Trophoblast cell (in vitro differentiated cells and primary cell): ENCODE results near the gene THY1.

Experiments
- DNase-seq, 2 donors: peaks; one replicate each; pipeline ENCODE4 v3.0.0-alpha.2; 2016
- H2AFZ ChIP-seq: 2 replicates; pipeline ENCODE4 v1.6.1; 2013; ENCODE audit warnings: low read length, moderate library complexity, mild to moderate bottlenecking; ENCODE audit not compliant: insufficient read depth, poor library complexity
- H2AK5ac ChIP-seq: 2 replicates; pipeline ENCODE4 v1.6.1; 2013; ENCODE audit warnings: mild to moderate bottlenecking, low read length
- H2BK120ac ChIP-seq: 2 replicates; pipeline ENCODE4 v1.6.1; 2013; ENCODE audit warnings: low read length, mild to moderate bottlenecking, moderate library complexity; ENCODE audit not compliant: insufficient read depth, poor library complexity
- H2BK12ac ChIP-seq: 2 replicates; pipeline ENCODE4 v1.6.1; 2013; ENCODE audit warnings: mild to moderate bottlenecking, low read length, moderate library complexity
- H2BK5ac ChIP-seq: 2 replicates; pipeline ENCODE4 v1.6.1; 2013; ENCODE audit warnings: low read length, low read depth, moderate library complexity, mild to moderate bottlenecking; ENCODE audit not compliant: poor library complexity
- H3K14ac ChIP-seq: 2 replicates; pipeline ENCODE4 v1.6.1; 2013; ENCODE audit warnings: mild to moderate bottlenecking, low read length
- H3K18ac ChIP-seq: 2 replicates; pipeline ENCODE4 v1.6.1; 2013; ENCODE audit warnings: mild to moderate bottlenecking, low read length
- H3K23ac ChIP-seq: 2 replicates; pipeline ENCODE4 v1.6.1; 2013; ENCODE audit warnings: low read length
- H3K27ac ChIP-seq: 2 replicates; pipeline ENCODE4 v1.5.1; 2013; ENCODE audit warnings: low read depth, mild to moderate bottlenecking, inconsistent platforms, low read length, moderate library complexity
- H3K27me3 ChIP-seq: 2 replicates; pipeline ENCODE4 v1.6.1; 2013; ENCODE audit warnings: inconsistent platforms, mild to moderate bottlenecking, low read length, moderate library complexity; ENCODE audit not compliant: insufficient read depth
- H3K36me3 ChIP-seq, 2 experiments: 1 replicate in 1 of 2; 2 replicates in 1 of 2; pipeline ENCODE4 v1.6.1; 2013; ENCODE audit warnings: low read length in 2 of 2, mild to moderate bottlenecking in 2 of 2, moderate library complexity in 1 of 2; ENCODE audit not compliant: insufficient read depth in 2 of 2, control insufficient read depth in 1 of 2
- H3K4ac ChIP-seq: 2 replicates; pipeline ENCODE4 v1.6.1; 2013; ENCODE audit warnings: low read depth, mild to moderate bottlenecking, low read length, moderate library complexity
- H3K4me1 ChIP-seq, 2 experiments: 1 replicate in 1 of 2; 2 replicates in 1 of 2; pipeline ENCODE4 v1.6.1; 2013; ENCODE audit warnings: low read length in 2 of 2, mild to moderate bottlenecking in 2 of 2, moderate library complexity in 1 of 2; ENCODE audit not compliant: insufficient read depth in 2 of 2, control insufficient read depth in 1 of 2
- H3K4me2 ChIP-seq: 2 replicates; pipeline ENCODE4 v1.6.1; 2013; ENCODE audit warnings: inconsistent platforms, mild to moderate bottlenecking, low read length, moderate library complexity
- H3K4me3 ChIP-seq: 2 replicates; pipeline ENCODE4 v1.5.1; 2013; ENCODE audit warnings: mild to moderate bottlenecking, low read depth, low read length, inconsistent platforms
- H3K79me1 ChIP-seq: one replicate; pipeline ENCODE4 v1.6.1; 2013; ENCODE audit warnings: low read length
- H3K79me2 ChIP-seq: 2 replicates; pipeline ENCODE4 v1.6.1; 2013; ENCODE audit warnings: low read length, mild to moderate bottlenecking; ENCODE audit not compliant: control insufficient read depth, insufficient read depth, poor library complexity
- H3K9ac ChIP-seq: 2 replicates; pipeline ENCODE4 v1.6.1; 2013; ENCODE audit warnings: mild to moderate bottlenecking, low read length
- H3K9me3 ChIP-seq: 2 replicates; pipeline ENCODE4 v1.6.1; 2013; ENCODE audit warnings: low read depth, mild to moderate bottlenecking, control low read depth, inconsistent platforms, low read length; ENCODE audit not compliant: insufficient read depth
- H4K12ac ChIP-seq: 2 replicates; pipeline ENCODE4 v1.6.1; 2013; ENCODE audit warnings: low read depth, mild to moderate bottlenecking, low read length, moderate library complexity
- H4K8ac ChIP-seq: 2 replicates; pipeline ENCODE4 v1.6.1; 2013; ENCODE audit warnings: low read depth, mild to moderate bottlenecking, low read length, moderate library complexity
- H4K91ac ChIP-seq: one replicate; pipeline ENCODE4 v1.6.1; 2013; ENCODE audit warnings: low read depth, mild to moderate bottlenecking, low read length, moderate library complexity
- WGBS: extraction: QIAGEN DNeasy Blood & Tissue Kit; methylation state at CpG from one replicate; pipeline ENCODE4 v1.1.7; 2013; ENCODE audit warnings: missing lambda C conversion rate; ENCODE audit not compliant: insufficient read length, insufficient coverage; ENCODE audit errors: extremely low coverage; 5-methylcytosine and 5-hydroxymethylcytosine counted together

THY1 gene

DNA sequence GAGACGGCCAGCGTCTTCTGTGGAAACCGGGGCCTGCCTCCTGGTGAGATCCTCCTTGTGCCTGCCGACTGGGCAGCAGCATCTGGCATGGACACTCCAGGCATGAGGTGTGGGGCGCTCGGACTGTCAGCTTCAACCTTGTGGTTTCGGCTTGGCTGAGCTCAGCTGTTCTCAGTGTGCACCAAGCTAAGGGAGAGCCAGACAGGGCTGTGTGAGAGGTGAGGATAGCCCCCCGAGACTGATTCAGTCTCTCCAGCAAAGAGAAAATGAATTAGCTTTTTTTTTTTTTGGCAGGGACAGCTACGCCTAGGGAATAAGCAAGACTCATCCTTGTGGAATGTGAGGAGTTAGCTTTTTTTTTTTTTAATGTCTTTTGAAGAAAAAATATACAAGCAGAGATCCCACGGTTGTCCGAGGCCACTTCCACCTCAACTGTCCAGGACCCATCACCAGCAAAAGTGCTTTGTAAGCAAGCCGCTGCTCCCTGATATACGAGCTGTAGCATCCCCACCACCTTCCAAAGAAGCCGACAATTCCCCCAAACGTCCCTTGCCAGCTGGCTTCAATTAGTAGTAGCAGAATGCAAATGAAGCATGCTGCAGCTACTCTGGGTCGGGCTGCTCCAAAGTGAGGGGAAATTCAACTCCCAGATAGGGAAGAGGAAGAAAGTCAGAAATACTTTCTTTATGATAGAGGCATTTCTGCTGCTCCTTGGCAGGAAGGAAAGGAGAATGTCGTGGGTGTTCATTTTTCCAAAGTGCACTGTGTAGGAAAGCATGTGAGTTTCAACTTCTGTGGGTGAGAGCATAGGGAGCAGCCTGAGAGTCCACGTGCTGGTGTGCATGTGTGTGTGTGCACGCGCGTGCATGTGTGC lies 9.7 kb upstream of the THY1 start:
- no CpG with 5 or more reads among the region's 21 CpGs for WGBS
- Histone ChIP-seq H3K4me2 (no peak overlapping the region), H2BK120ac (no peak overlapping the region), H3K79me1 (no peaks in the 10 kb centered on the region), H3K27ac (no peak overlapping the region), H3K23ac (no peak overlapping the region), H4K91ac (peak overlapping the region; percentile 9), H3K14ac (no peak overlapping the region), H2AFZ (no peak overlapping the region), H3K9ac (no peak overlapping the region), H3K4ac (no peak overlapping the region), H4K8ac (no peak overlapping the region), H3K4me1 (peaks cover 4 to 13% of the 10 kb centered on the region in 2 experiments), H2AK5ac (no peak overlapping the region), H3K9me3 (no peaks in the 10 kb centered on the region), H3K4me3 (no peak overlapping the region), H3K18ac (no peak overlapping the region), H4K12ac (no peak overlapping the region), H3K79me2 (no peaks in the 10 kb centered on the region), H2BK5ac (no peak overlapping the region), H2BK12ac (peak overlapping the region; percentile 7), H3K27me3 (no peaks in the 10 kb centered on the region), H3K36me3 (no peaks in the 10 kb centered on the region)
- DNase-seq, result peak in 1 of 2 donors; percentile 4

- Histone ChIP-seq H4K12ac (no peak overlapping the region), H3K4me1 (peaks cover 4 to 13% of the 10 kb centered on the region in 2 experiments), H3K23ac (no peak overlapping the region), H2BK120ac (no peak overlapping the region), H3K4me2 (no peak overlapping the region), H2BK5ac (no peak overlapping the region), H2AFZ (no peak overlapping the region), H3K4me3 (no peak overlapping the region), H3K36me3 (no peaks in the 10 kb centered on the region), H3K79me1 (no peaks in the 10 kb centered on the region), H2BK12ac (no peak overlapping the region), H2AK5ac (no peak overlapping the region), H3K79me2 (no peaks in the 10 kb centered on the region), H3K27me3 (no peaks in the 10 kb centered on the region), H4K91ac (no peak overlapping the region), H3K27ac (no peak overlapping the region), H3K9ac (no peak overlapping the region), H3K4ac (no peak overlapping the region), H4K8ac (no peak overlapping the region), H3K14ac (no peak overlapping the region), H3K9me3 (no peaks in the 10 kb centered on the region), H3K18ac (no peak overlapping the region)
- no CpG with 5 or more reads among the region's 7 CpGs for WGBS
- DNase-seq, result no peak
These were observed 8.6 kb upstream of the THY1 start for GRCh38 chr11:119431523-119431922.

DNA sequence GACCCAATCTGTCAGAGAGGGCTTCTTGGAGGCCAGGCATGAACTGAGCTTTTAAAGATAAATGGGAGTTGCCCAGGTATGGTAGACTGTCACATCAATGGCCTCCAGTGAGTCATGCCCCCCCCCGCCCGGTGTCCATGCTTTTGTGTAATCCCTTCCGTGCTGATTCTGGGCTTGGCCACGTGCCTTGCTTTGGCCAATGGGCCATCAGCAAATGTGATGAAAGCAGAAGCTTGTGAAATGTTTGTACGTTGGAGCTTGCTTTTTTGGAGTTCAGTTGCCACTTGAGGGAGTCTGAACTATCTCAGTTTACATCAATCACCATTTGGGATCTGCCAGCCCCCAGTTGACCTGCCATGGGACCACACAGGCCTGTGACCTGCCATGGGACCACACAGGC lies 4.3 kb upstream of the THY1 start:
- WGBS, result no CpG with 5 or more reads among the region's 5 CpGs

GRCh38 chr11:119426142-119426541 lies 3.2 kb upstream of the THY1 start:
- no peak overlapping the region for H2AFZ ChIP-seq
- no peak overlapping the region for H3K14ac ChIP-seq
- no peak overlapping the region for H3K23ac ChIP-seq

More for the DNA sequence above, 4.3 kb upstream of the THY1 start:
- H3K27me3 ChIP-seq, result no peaks in the 10 kb centered on the region
- H3K36me3 ChIP-seq, result no peaks in the 10 kb centered on the region
- H3K79me2 ChIP-seq, result no peaks in the 10 kb centered on the region
- no peak overlapping the region for H3K18ac ChIP-seq
- no peak overlapping the region for H2AK5ac ChIP-seq
- H3K23ac ChIP-seq, result no peak overlapping the region
- H2BK120ac ChIP-seq, result no peak overlapping the region
- no peak overlapping the region for H3K27ac ChIP-seq
- H4K8ac ChIP-seq, result no peak overlapping the region
- H4K91ac ChIP-seq, result no peak overlapping the region
- no peak overlapping the region for H2BK12ac ChIP-seq
- no peak overlapping the region for H3K14ac ChIP-seq
- H3K9me3 ChIP-seq, result no peaks in the 10 kb centered on the region
- no peak overlapping the region for H4K12ac ChIP-seq
- peaks cover 29 to 38% of the 10 kb centered on the region in 2 experiments for H3K4me1 ChIP-seq
- no peak overlapping the region for H3K9ac ChIP-seq
- no peak overlapping the region for H3K4me3 ChIP-seq
- H3K4me2 ChIP-seq, result no peak overlapping the region
- DNase-seq, result peak; percentile 54 to 55
- H2BK5ac ChIP-seq, result no peak overlapping the region
- no peak overlapping the region for H3K4ac ChIP-seq
- H2AFZ ChIP-seq, result no peak overlapping the region
- peaks cover 19% of the 10 kb centered on the region for H3K79me1 ChIP-seq

More at GRCh38 chr11:119426142-119426541, 3.2 kb upstream of the THY1 start:
- H3K4me1 ChIP-seq, result peaks cover 29 to 44% of the 10 kb centered on the region in 2 experiments
- H4K91ac ChIP-seq, result no peak overlapping the region
- no peak for DNase-seq
- H3K27me3 ChIP-seq, result no peaks in the 10 kb centered on the region
- WGBS, result no CpG with 5 or more reads among the region's 4 CpGs
- no peak overlapping the region for H2AK5ac ChIP-seq
- H3K4ac ChIP-seq, result no peak overlapping the region
- no peak overlapping the region for H2BK120ac ChIP-seq
- no peak overlapping the region for H3K4me2 ChIP-seq
- no peaks in the 10 kb centered on the region for H3K79me2 ChIP-seq
- H3K18ac ChIP-seq, result no peak overlapping the region
- H3K4me3 ChIP-seq, result no peak overlapping the region
- H3K9ac ChIP-seq, result no peak overlapping the region
- H2BK5ac ChIP-seq, result no peak overlapping the region
- H2BK12ac ChIP-seq, result no peak overlapping the region
- H4K12ac ChIP-seq, result no peak overlapping the region
- no peaks in the 10 kb centered on the region for H3K36me3 ChIP-seq
- peaks cover 23% of the 10 kb centered on the region for H3K79me1 ChIP-seq
- H3K27ac ChIP-seq, result peak overlapping the region; percentile 89
- H3K9me3 ChIP-seq, result no peaks in the 10 kb centered on the region
- no peak overlapping the region for H4K8ac ChIP-seq
